Stomach smooth muscle (tissue), 2 donors: Measurements from ENCODE around the gene C1orf35.
A peak's percentile ranks its signal among the peaks of the same experiment; 100 is the strongest.

Source experiments
- H3K27ac ChIP-seq: one replicate; pipeline ENCODE4 v1.7.0; 2013; ENCODE audit warnings: mild to moderate bottlenecking, low read length, inconsistent platforms
- H3K27me3 ChIP-seq, 2 donors: one replicate each; pipeline ENCODE4 v1.7.0; 2013; ENCODE audit warnings: low read length in 2 of 2; ENCODE audit not compliant: insufficient read depth in 2 of 2, control insufficient read depth in 1 of 2
- H3K36me3 ChIP-seq, 2 donors: one replicate each; pipeline ENCODE4 v1.7.0; 2013; ENCODE audit warnings: low read length in 2 of 2; ENCODE audit not compliant: control insufficient read depth in 2 of 2, insufficient read depth in 2 of 2
- H3K4me1 ChIP-seq: one replicate; pipeline ENCODE4 v1.7.0; 2013; ENCODE audit warnings: low read length; ENCODE audit not compliant: control insufficient read depth, insufficient read depth
- H3K4me3 ChIP-seq, 2 donors: one replicate each; pipeline ENCODE4 v1.7.0; 2013; ENCODE audit warnings: low read length in 2 of 2
- H3K9ac ChIP-seq, 2 donors: one replicate each; pipeline ENCODE4 v1.7.0; 2013; ENCODE audit warnings: low read length in 2 of 2, mild to moderate bottlenecking in 1 of 2
- H3K9me3 ChIP-seq, 2 donors: one replicate each; pipeline ENCODE4 v1.7.0; 2013; ENCODE audit warnings: low read length in 2 of 2; ENCODE audit not compliant: control insufficient read depth in 2 of 2
- donor health status: healthy.
- donor health status: Pancreatic carcinoma.

Gene C1orf35

GRCh38 chr1:228102791-228103620, at the start of gene C1orf35:
C1orf35 (minus strand) TSS chr1:228103325; CDS start chr1:228103227, 98 bp downstream.
- Histone ChIP-seq H3K4me1 (peaks cover 31% of the 10 kb centered on the region), H3K27me3 (no peaks in the 10 kb centered on the region), H3K4me3 (peak within 1 kb of the TSS; percentile 81 to 88), H3K27ac (peak within 1 kb of the TSS; percentile 85), H3K9me3 (no peaks in the 10 kb centered on the region), H3K36me3 (peaks cover 21 to 32% of the 10 kb centered on the region in 2 donors), H3K9ac (peak within 1 kb of the TSS; percentile 61 to 76)

- Histone ChIP-seq H3K9ac (no peak overlapping the region), H3K27me3 (no peaks in the 10 kb centered on the region), H3K9me3 (no peaks in the 10 kb centered on the region), H3K4me1 (peaks cover 39% of the 10 kb centered on the region), H3K4me3 (no peak overlapping the region), H3K27ac (no peak overlapping the region), H3K36me3 (peaks cover 0 to 2% of the 10 kb centered on the region in 2 donors)
Observed at GRCh38 chr1:228152918-228153258, 49.8 kb upstream of the C1orf35 start.

- Histone ChIP-seq H3K27me3 (no peaks in the 10 kb centered on the region), H3K36me3 (peaks cover 0 to 4% of the 10 kb centered on the region in 2 donors), H3K4me3 (no peak overlapping the region), H3K4me1 (peaks cover 39% of the 10 kb centered on the region), H3K9me3 (no peaks in the 10 kb centered on the region), H3K9ac (peak overlapping the region; percentile 76 to 87), H3K27ac (peak overlapping the region; percentile 96)
Observed at GRCh38 chr1:228152097-228152917, 49.2 kb upstream of the C1orf35 start.

- no peaks in the 10 kb centered on the region for H3K27me3 ChIP-seq
- peaks cover 39% of the 10 kb centered on the region for H3K4me1 ChIP-seq
- H3K9ac ChIP-seq: peak overlapping the region; percentile 76 to 87
- H3K27ac ChIP-seq: peak overlapping the region; percentile 96
- H3K36me3 ChIP-seq: peaks cover 0 to 8% of the 10 kb centered on the region in 2 donors
- H3K4me3 ChIP-seq: peak overlapping the region; percentile 65 to 78
- H3K9me3 ChIP-seq: no peaks in the 10 kb centered on the region
Observed at GRCh38 chr1:228151180-228151925, 48.2 kb upstream of the C1orf35 start.

- peak overlapping the region; percentile 76 to 87 for H3K9ac ChIP-seq
- peak overlapping the region; percentile 96 for H3K27ac ChIP-seq
- H3K4me3 ChIP-seq: peak overlapping the region; percentile 65 to 78
- H3K27me3 ChIP-seq: no peaks in the 10 kb centered on the region
- H3K36me3 ChIP-seq: peaks cover 0 to 12% of the 10 kb centered on the region in 2 donors
- no peaks in the 10 kb centered on the region for H3K9me3 ChIP-seq
- peaks cover 36% of the 10 kb centered on the region for H3K4me1 ChIP-seq
Observed at GRCh38 chr1:228150461-228151179, 47.5 kb upstream of the C1orf35 start.

- H3K36me3 ChIP-seq: peaks cover 0 to 14% of the 10 kb centered on the region in 2 donors
- H3K27me3 ChIP-seq: no peaks in the 10 kb centered on the region
- peak overlapping the region; percentile 96 for H3K27ac ChIP-seq
- peak overlapping the region; percentile 65 to 78 for H3K4me3 ChIP-seq
- H3K9me3 ChIP-seq: no peaks in the 10 kb centered on the region
- peak overlapping the region; percentile 76 to 87 for H3K9ac ChIP-seq
- H3K4me1 ChIP-seq: peaks cover 36% of the 10 kb centered on the region
Observed at GRCh38 chr1:228150120-228150460, 47.0 kb upstream of the C1orf35 start.

GRCh38 chr1:228149406-228150119, 46.4 kb upstream of the C1orf35 start, which contains the start of gene GJC2:
GJC2 (plus strand) TSS chr1:228149930; CDS start chr1:228157759, 7,829 bp downstream.
- Histone ChIP-seq H3K9ac (peak within 1 kb of the TSS; percentile 76 to 87), H3K9me3 (no peaks in the 10 kb centered on the region), H3K36me3 (peaks cover 0 to 14% of the 10 kb centered on the region in 2 donors), H3K27me3 (no peaks in the 10 kb centered on the region), H3K27ac (peak within 1 kb of the TSS; percentile 96), H3K4me3 (peak within 1 kb of the TSS; percentile 65 to 78), H3K4me1 (peaks cover 36% of the 10 kb centered on the region)

- Histone ChIP-seq H3K27me3 (no peaks in the 10 kb centered on the region), H3K4me3 (peak overlapping the region in 1 of 2 donors; percentile 78), H3K4me1 (peaks cover 41% of the 10 kb centered on the region), H3K27ac (peak overlapping the region; percentile 96), H3K9ac (peak overlapping the region; percentile 29 to 76), H3K36me3 (peaks cover 0 to 13% of the 10 kb centered on the region in 2 donors), H3K9me3 (no peaks in the 10 kb centered on the region)
Observed at GRCh38 chr1:228148935-228149405, 45.8 kb upstream of the C1orf35 start.

GRCh38 chr1:228148196-228148861, 45.2 kb upstream of the C1orf35 start:
- Histone ChIP-seq H3K4me3 (no peak overlapping the region), H3K9me3 (no peaks in the 10 kb centered on the region), H3K36me3 (peaks cover 0 to 13% of the 10 kb centered on the region in 2 donors), H3K27me3 (no peaks in the 10 kb centered on the region), H3K9ac (peak overlapping the region in 1 of 2 donors; percentile 15), H3K4me1 (peaks cover 48% of the 10 kb centered on the region), H3K27ac (peak overlapping the region; percentile 96)
